Gastrocnemius medialis (tissue), 4 donors: Measurements from ENCODE around the gene NDRG3.
"Not testable (repeated sequence)": the region's sequence is repeated elsewhere in the genome, so short reads cannot be mapped to it uniquely, and the experiment has no call there.

Experiments
- CTCF ChIP-seq, 5 experiments: fragments of 450-650 bp in 3 of 5; fragments of 200-600 bp in 2 of 5; sonication (generic) in 2 of 5; IDR thresholded peaks in 4 of 5; conservative IDR thresholded peaks in 1 of 5; 1 replicate in 4 of 5; 2 replicates in 1 of 5; pipeline ENCODE4 v1.5.1; 2016 to 2019; ENCODE audit warnings: antibody characterized with exemption in 5 of 5, mild to moderate bottlenecking in 3 of 5, moderate library complexity in 3 of 5
- POLR2A ChIP-seq, 2 donors: fragments of 450-650 bp; IDR thresholded peaks; one replicate each; pipeline ENCODE4 v1.6.1; 2017; ENCODE audit warnings: antibody characterized with exemption in 2 of 2, mild to moderate bottlenecking in 2 of 2, moderate library complexity in 2 of 2

- TF ChIP-seq CTCF (IDR thresholded peaks at IDR 0.05 in 4 of 5, conservative IDR thresholded peaks at IDR 0.05 in 1 of 5); POLR2A (IDR thresholded peaks at IDR 0.05): not testable (repeated sequence)
Measured at GRCh38 chr20:36695467-36695866, 50.4 kb downstream of the NDRG3 start.
